Measurements from ENCODE around the gene CFB.

DNA sequence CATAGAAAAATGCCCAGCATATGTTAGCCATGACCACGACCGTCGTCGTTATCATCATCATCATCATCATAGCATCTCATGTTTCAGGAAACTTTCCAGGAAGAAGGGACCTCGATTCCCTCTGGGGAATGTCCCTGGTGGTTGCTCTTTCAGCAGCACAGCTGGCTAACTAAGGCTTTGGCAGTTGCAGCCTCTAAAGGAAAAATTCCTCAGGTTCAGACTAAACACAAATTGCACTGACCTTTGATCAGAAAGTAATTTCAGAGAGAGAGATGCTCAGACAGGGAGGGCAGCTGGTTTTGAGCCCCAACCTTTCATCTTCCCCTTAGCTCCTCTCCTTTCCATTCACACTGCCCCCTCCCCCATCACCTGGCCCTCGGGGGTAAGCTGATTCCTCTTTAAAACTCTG is 5.6 kb upstream of the CFB start:
- no peak for TF ChIP-seq POLR2A (IDR thresholded peaks at IDR 0.05)
- TF ChIP-seq CTCF (IDR thresholded peaks at IDR 0.05) = no peak
